Heart right ventricle (tissue), 16 donors: Measurements from ENCODE around the gene NAGPA. TPM values are rescaled to one million over a fixed set of nuclear protein-coding genes. Genes with fewer than 3 reads are reported as not detected.
A peak's percentile ranks its signal among the peaks of the same experiment; 100 is the strongest.

Source experiments
- ATAC-seq, 8 donors: fragments of 200-7000 bp; cut with Tn5 transposase; one replicate each; pipeline ENCODE4 v1.9.1; 2020; ENCODE audit warnings: mild to moderate bottlenecking in 8 of 8, moderate library complexity in 8 of 8, moderate number of reproducible peaks in 1 of 8
- DNase-seq, 2 donors: peaks; one replicate each; pipeline ENCODE4 v3.0.0-alpha.2; 2020
- H3K27ac ChIP-seq, 10 donors: fragments of 200-600 bp; sonication (generic) in 2 of 10; one replicate each; pipeline versions ENCODE4 v1.5.0 to v1.8.0; 2020 to 2022; ENCODE audit warnings: mild to moderate bottlenecking in 3 of 10
- H3K27me3 ChIP-seq, 7 donors: fragments of 200-600 bp; one replicate each; pipeline ENCODE4 v1.8.0; 2021 to 2022; ENCODE audit warnings: mild to moderate bottlenecking in 2 of 7
- H3K36me3 ChIP-seq, 9 donors: fragments of 200-600 bp; sonication (generic) in 1 of 9; one replicate each; pipeline versions ENCODE4 v1.5.0 to v1.8.0; 2020 to 2022; ENCODE audit warnings: mild to moderate bottlenecking in 2 of 9
- H3K4me1 ChIP-seq, 9 donors: fragments of 200-600 bp; sonication (generic) in 1 of 9; one replicate each; pipeline versions ENCODE4 v1.5.0 to v1.8.0; 2020 to 2022; ENCODE audit warnings: mild to moderate bottlenecking in 4 of 9
- H3K4me3 ChIP-seq, 10 donors: fragments of 200-600 bp; sonication (generic) in 2 of 10; one replicate each; pipeline versions ENCODE4 v1.5.0 to v1.8.0; 2020 to 2022; ENCODE audit warnings: mild to moderate bottlenecking in 7 of 10, moderate library complexity in 2 of 10
- H3K9me3 ChIP-seq, 11 donors: fragments of 200-600 bp in 10 of 11; sonication (generic) in 2 of 11; one replicate each; pipeline versions ENCODE4 v1.5.0 to v1.8.0; 2013 to 2022; ENCODE audit warnings: mild to moderate bottlenecking in 2 of 11, control low read depth in 1 of 11, moderate library complexity in 1 of 11
- CTCF ChIP-seq, 9 donors: fragments of 200-600 bp; sonication (generic) in 2 of 9; IDR thresholded peaks; one replicate each; pipeline versions ENCODE4 v1.5.0 to v1.8.0; 2021 to 2022; ENCODE audit warnings: antibody characterized with exemption in 9 of 9, mild to moderate bottlenecking in 5 of 9, moderate library complexity in 1 of 9
- WGBS, 2 donors: extraction: QIAGEN DNeasy Blood & Tissue Kit; methylation state at CpG; one replicate each; pipeline ENCODE4 v1.1.7; 2013; ENCODE audit warnings: inconsistent platforms in 1 of 2; 5-methylcytosine and 5-hydroxymethylcytosine counted together
- intact Hi-C, 10 donors: fragments of 100-400 bp; cut with DNase I; formaldehyde crosslinking; loops; one replicate each; pipeline versions ENCODE4 v1.11.1 to v1.14.2; 2022
- polyA plus RNA-seq, 2 donors: library from polyadenylated mRNA; stranded (reverse); fragments of 200-250 nt; gene quantifications; one replicate each; pipeline ENCODE4 v1.2.3, GENCODE V29; 2013
- total RNA-seq, 10 donors: library from RNA; stranded (reverse); fragmentation: NEBNext Ultra II Directional in 3 of 10; extraction: Animal tissue kit (Norgen Biotek cat#: 25700) in 3 of 10; gene quantifications; one replicate each; pipeline versions ENCODE4 v1.2.1 to v1.2.4, GENCODE V29; 2021 to 2023
- donor health status: Arrhythmogenic right ventricular cardiomyopathy.
- donor health status: ischemic (EF 13 %, LVEDD 7.1; RV severe dilation, severe dysfunction).
- donor health status: healthy with polysubstance abuse.
- donor health status: DM: no; HTN: yes; CAD: no.
- donor health status: DM: no; HTN: no; CAD: no.
- donor health status: ischemic (EF 25% LVEDD 6.9; RV normal size, moderate dysfunction).
- donor health status: ischemic (EF 25% LVEDD 5.7; RV mildly dilated, moderate dysfunction).
- donor health status: healthy.
- donor health status: DM: yes; HTN: yes; CAD: no.
- donor health status: Ischemic cardiomyopathy.
- donor health status: ischemic (EF 35%, LVEDD 5.7; RV mildly dilated, moderate dysfunction).
- donor health status: nonischemic (EF 11% LVEDD 7.7; RV severe dilation, severe dysfunction).
- donor health status: DM: yes; HTN: yes; CAD: no.
- donor health status: PGD.
- donor health status: ischemic (EF 29% LVEDD 5.4; RV normal size, mild dysfunction).
- donor health status: nonischemic (EF 23%, LVEDD 6.1; RV moderate dilation, normal function).

The NAGPA gene
- total and polyA plus RNA-seq, 12 donors, result 4.7 to 11.0 (median 6.7) TPM

DNA sequence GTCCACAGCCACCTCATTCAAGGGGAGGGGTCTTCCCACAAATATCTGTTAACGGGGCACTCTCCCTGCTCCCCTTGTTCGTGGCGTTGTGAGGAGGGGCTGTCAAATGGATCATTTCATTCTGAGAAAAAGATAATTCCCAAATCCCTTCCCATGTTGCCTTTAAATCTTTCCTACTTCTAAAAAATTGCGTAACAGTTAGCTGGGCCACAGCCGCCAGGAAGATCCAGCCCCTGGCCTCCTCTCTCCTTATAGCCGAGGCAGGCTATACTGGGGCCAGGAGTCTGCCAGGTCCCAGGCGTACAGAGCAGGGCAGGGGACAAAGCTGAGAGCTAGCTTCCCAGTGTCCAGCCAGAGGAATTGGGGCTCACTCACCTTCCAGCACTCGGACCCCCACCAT, 31.6 kb upstream of the NAGPA start:
- H3K4me3 ChIP-seq, result peak overlapping the region in 1 of 10 donors; percentile 26
- peak overlapping the region in 2 of 10 donors; percentile 58 to 73 for H3K27ac ChIP-seq
- no peaks in the 10 kb centered on the region for H3K36me3 ChIP-seq
- H3K4me1 ChIP-seq, result peaks cover 0 to 11% (median 0%) of the 10 kb centered on the region in 9 donors
- 62 to 65% methylated on average over 8 of the region's 8 CpGs for WGBS, 2 donors
- no peaks in the 10 kb centered on the region for H3K27me3 ChIP-seq
- ATAC-seq (peak in 3 of 8 donors; percentile 17 to 28 (median 27)), DNase-seq (no peak)
- intact Hi-C loops, result no loop called here
- no peaks in the 10 kb centered on the region for H3K9me3 ChIP-seq
- no peak for TF ChIP-seq CTCF (IDR thresholded peaks at IDR 0.05)

DNA sequence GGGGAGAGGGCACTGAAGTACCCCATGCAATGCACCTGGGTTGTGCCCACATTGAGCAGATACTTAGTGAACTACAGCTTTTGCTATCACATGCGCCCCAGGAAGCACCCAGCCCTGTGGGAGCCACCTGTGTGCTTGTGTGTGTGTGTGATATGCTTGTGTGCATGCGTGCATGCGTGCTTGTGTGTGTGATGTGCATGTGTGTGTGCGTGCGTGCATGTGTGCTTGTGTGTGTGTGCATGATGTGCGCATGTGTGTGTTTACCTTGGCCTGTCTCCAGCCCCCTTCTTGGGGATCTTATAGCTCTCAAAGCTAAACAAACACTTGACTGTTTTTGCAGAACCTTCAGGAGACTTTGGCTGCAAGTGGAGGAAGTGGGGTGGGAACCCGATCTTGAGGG, 31.2 kb upstream of the NAGPA start:
- Histone ChIP-seq H3K27me3 (no peaks in the 10 kb centered on the region), H3K4me3 (no peak overlapping the region), H3K4me1 (peaks cover 0 to 11% (median 0%) of the 10 kb centered on the region in 9 donors), H3K36me3 (no peaks in the 10 kb centered on the region), H3K27ac (peak overlapping the region in 1 of 10 donors; percentile 73), H3K9me3 (no peaks in the 10 kb centered on the region)
- ATAC-seq (no peak), DNase-seq (no peak)
- intact Hi-C loops, result no loop called here
- 71 to 72% methylated on average over 7 of the region's 7 CpGs for WGBS, 2 donors
- no peak for TF ChIP-seq CTCF (IDR thresholded peaks at IDR 0.05)

- no peak for DNase-seq
- Histone ChIP-seq H3K4me1 (peaks cover 0 to 18% (median 0%) of the 10 kb centered on the region in 9 donors), H3K36me3 (no peaks in the 10 kb centered on the region), H3K4me3 (no peak overlapping the region), H3K9me3 (no peaks in the 10 kb centered on the region), H3K27me3 (no peaks in the 10 kb centered on the region), H3K27ac (no peak overlapping the region)
- no peak for TF ChIP-seq CTCF (IDR thresholded peaks at IDR 0.05)
- 60 to 61% methylated on average over 19 of the region's 19 CpGs for WGBS, 2 donors
- intact Hi-C loops, result no loop called here
- ATAC-seq, result no peak
These were observed 29.3 kb upstream of the NAGPA start for GRCh38 chr16:5062790-5063765.

DNA sequence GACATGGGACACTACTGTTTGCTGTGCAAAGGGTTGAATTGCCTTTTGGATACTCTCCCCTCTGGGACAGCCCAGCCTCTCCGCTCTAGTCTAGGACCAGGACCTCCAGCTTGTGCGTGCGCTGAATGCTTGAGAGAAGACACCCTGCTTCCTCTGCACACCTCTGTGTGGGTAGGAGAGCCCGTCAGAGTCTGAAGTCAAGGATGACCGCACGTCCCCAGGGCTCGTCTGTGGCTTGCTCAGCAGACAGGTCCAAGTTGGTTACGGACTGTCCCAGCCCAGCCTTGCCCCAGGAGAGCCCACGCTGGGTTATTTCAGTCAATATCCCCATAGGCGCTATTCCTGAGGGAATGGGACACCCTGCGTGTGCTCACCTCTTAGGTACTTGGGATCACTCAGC, 28.3 kb upstream of the NAGPA start:
- no peak for DNase-seq
- no peaks in the 10 kb centered on the region for H3K9me3 ChIP-seq
- no peak overlapping the region for H3K4me3 ChIP-seq
- H3K4me1 ChIP-seq, result peaks cover 0 to 19% (median 0%) of the 10 kb centered on the region in 9 donors
- intact Hi-C loops, result no loop called here
- 81 to 88% methylated on average over 11 of the region's 11 CpGs for WGBS, 2 donors
- H3K27me3 ChIP-seq, result no peaks in the 10 kb centered on the region
- no peak for TF ChIP-seq CTCF (IDR thresholded peaks at IDR 0.05)
- no peak overlapping the region for H3K27ac ChIP-seq
- ATAC-seq, result no peak
- H3K36me3 ChIP-seq, result no peaks in the 10 kb centered on the region
